Choroid plexus epithelial cell (primary cell): ENCODE measurements around the gene HHEX.
A peak's percentile ranks its signal among the peaks of the same experiment; 100 is the strongest.

ENCODE experiments used
- DNase-seq: peaks from one replicate; pipeline ENCODE4 v3.0.0-alpha.2; 2010; ENCODE audit warnings: low read depth
- H3K4me3 ChIP-seq: 2 replicates; pipeline ENCODE4 v1.5.1; 2011; ENCODE audit warnings: low read depth, mild to moderate bottlenecking, control low read depth, low read length, moderate library complexity
- TF ChIP-seq, protein P1 (sequence below): conservative IDR thresholded peaks from 2 replicates; pipeline ENCODE4 v1.5.1; 2011; ENCODE audit warnings: low read depth, mild to moderate bottlenecking, control low read depth, inconsistent platforms, low read length, moderate library complexity

Gene HHEX

GRCh38 chr10:92688573-92688926, 1.2 kb upstream of the HHEX start:
- H3K4me3 ChIP-seq, result peak overlapping the region; percentile 85
- TF ChIP-seq, protein P1, sequence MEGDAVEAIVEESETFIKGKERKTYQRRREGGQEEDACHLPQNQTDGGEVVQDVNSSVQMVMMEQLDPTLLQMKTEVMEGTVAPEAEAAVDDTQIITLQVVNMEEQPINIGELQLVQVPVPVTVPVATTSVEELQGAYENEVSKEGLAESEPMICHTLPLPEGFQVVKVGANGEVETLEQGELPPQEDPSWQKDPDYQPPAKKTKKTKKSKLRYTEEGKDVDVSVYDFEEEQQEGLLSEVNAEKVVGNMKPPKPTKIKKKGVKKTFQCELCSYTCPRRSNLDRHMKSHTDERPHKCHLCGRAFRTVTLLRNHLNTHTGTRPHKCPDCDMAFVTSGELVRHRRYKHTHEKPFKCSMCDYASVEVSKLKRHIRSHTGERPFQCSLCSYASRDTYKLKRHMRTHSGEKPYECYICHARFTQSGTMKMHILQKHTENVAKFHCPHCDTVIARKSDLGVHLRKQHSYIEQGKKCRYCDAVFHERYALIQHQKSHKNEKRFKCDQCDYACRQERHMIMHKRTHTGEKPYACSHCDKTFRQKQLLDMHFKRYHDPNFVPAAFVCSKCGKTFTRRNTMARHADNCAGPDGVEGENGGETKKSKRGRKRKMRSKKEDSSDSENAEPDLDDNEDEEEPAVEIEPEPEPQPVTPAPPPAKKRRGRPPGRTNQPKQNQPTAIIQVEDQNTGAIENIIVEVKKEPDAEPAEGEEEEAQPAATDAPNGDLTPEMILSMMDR, result no peak
- DNase-seq, result no peak

- peak; percentile 53 for DNase-seq
- H3K4me3 ChIP-seq, result peak overlapping the region; percentile 85
- TF ChIP-seq, protein P1, result peak; percentile 32
Observed at GRCh38 chr10:92688927-92689662, 660 bp upstream of the HHEX start.

DNA sequence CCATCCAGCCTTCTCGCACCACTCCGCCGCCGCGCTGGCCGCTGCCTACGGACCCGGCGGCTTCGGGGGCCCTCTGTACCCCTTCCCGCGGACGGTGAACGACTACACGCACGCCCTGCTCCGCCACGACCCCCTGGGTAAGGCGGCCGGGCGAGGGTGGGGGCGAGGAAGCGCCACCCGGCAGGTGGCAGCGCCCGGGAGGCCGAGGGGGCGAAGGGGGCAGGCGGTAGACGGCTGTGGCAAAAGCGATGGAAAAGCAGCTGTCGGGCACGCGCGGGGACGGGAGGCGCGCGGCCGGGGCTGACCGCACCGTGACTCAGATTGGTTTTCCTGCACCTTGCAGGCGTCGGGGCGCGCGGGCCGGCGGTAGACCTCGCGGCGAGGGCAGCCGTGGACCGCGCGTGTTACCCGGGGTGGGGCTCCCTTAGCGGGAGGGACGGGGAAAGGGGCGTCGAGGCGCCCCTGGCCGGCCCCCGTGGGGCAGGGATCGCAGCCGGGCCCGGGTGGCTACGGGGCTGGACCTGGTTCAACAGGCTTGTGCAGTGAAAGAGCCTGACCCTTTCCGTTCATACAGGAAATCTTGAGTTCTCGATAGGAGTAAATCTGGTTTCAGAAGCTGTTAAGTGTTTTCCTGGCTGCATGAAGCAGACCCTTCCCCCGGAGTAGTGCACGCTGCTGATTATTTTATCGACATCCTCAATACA, 608 bp downstream of the HHEX start:
- H3K4me3 ChIP-seq, result peak overlapping the region; percentile 85
- TF ChIP-seq, protein P1, result no peak
- peak; percentile 75 for DNase-seq

GRCh38 chr10:92690915-92691590, 1.3 kb downstream of the HHEX start:
- TF ChIP-seq, protein P1, result no peak
- peak overlapping the region; percentile 85 for H3K4me3 ChIP-seq
- DNase-seq, result no peak

DNA sequence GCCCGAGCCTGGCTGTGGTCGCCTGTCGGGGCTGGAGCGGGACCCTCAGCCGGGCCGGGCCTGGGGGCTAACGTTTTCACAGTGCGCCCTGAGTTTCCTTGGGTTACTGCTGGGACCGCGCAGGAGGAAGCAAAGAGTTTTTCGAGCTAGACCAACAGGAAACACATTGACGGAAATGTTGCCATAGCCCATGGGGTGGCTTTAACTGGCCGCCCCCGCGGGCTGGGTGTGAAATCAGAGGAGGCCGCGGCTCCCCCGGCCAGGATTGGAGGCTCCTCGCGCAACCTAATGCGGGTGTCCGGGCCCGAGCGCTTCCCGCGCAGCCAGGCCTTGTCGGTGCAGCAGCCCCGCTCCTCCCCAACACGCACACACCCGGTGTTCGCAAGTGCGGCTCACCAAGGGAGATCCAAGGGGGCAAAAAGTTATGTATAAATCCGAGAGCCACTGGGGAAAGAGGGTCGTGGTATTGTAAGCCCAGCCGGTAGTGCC, 1.9 kb downstream of the HHEX start:
- no peak overlapping the region for H3K4me3 ChIP-seq
- no peak for DNase-seq
- TF ChIP-seq, protein P1, result no peak

GRCh38 chr10:92692080-92692671, 2.4 kb downstream of the HHEX start:
- peak overlapping the region; percentile 28 for H3K4me3 ChIP-seq
- DNase-seq, result no peak

More at GRCh38 chr10:92692080-92692671, 2.4 kb downstream of the HHEX start:
- TF ChIP-seq, protein P1, result no peak
